HG02870 (cell line): Measurements from ENCODE around the gene MUC13.

ENCODE experiments used
- ATAC-seq: cut with Tn5 transposase; IDR thresholded peaks from one replicate; pipeline ENCODE4 v1.9.1; 2021; ENCODE audit warnings: mild to moderate bottlenecking, moderate library complexity; ENCODE audit not compliant: unreplicated experiment

MUC13 gene

DNA sequence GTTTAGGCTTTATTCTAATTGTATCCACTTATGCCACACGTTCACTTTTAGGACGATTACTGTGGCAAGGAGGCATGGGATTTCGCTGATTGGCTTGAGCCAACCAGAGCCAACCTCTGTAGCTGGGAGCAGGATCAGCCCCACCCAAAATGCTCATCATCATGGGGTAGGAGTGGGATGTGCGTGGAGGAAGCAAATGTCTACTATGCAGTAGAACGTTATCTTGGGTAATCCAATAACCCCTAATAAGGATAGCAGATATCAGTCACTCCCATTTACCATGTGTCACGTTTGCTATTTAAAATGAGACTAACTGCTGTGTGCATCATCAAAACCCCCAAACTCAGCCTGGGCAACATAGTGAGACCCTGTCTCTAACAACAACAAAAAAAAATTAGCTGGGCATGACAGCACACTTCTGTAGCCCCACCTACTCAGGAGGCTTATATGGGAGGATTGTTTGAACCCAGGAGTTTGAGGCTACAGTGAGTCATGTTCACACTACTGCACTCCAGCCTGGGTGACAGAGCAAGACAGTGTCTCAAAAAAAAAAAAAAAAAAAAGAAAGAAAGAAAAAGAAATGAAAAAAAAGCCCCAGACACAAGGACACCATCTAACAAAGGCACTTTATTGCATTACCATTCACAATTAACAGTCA, 29.6 kb downstream of the MUC13 start:
- no peak for ATAC-seq

DNA sequence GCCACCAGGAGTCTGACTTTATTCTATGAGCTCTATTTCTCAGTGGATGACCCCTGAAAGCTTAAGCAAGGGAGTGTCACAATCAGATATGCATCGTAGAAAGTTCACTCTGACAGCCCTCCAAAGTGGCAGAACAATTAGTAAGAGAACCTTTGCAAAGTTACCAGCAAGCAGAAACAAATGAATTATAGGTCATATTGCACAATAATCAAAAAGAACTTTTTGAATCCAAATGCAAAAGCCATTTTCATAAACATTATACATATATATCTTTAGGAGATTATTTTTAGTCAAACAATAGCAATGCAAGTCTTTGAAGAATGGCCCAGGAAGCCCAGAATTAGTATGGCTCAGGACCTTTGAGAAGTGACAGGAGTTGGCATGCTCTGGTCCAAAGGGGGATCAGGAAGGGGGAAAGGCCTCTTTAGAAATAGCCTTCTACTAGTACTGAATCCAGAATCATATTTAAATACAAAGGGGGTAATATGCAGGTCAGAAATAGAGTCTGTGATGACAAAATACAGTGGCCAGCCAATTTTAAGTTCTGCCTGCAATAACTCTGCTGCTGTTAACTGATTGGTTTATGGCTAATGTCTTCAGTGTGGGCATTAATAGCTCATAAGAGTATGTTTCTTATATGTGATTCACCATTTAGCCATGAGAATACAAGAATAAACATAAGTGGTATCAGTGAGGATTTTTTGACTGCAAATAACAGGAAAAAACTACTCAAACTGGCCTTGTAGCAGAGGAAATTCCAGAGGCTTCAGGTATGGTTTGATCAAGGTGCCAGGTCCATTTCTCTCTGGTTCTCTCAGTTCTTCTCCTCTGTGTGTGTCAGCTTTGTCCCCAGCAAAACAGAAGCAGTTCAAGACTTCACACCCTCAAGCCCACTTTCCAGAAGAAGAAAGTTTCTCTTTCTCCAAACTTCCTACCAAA, 30.4 kb downstream of the MUC13 start:
- ATAC-seq = no peak

DNA sequence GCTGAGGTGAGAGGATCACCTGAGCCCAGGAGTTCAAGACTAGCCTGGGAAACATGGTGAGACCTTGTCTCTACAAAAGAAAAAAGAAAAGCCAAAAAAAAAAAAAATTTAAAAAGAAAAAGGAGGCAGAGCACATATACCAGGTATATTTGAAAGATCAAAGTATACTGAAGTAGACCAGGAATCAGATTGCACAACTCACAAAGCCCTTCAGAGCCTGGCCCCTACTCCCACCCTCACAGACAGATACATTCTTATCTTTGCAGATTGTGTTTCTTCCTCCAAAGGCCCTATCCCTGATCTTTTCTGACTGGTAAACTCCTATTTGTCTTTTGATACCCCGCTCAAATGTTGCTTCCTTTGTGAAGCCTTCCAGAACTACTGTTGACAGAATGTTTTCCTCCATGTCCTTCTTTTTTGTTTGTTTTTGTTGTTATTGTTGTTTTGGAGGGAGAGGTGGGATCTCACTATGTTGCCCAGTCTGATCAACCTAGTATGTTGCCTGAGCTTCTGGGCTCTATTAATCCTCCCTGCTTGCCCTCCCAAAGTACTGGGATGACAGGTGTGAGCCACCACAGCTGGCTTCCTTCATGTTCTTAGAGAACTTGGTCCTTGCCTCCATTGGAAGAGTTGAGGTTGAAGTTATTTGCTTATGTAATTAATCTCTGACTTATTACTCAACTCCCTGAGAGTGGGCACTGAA, 37.6 kb downstream of the MUC13 start:
- ATAC-seq = no peak

DNA sequence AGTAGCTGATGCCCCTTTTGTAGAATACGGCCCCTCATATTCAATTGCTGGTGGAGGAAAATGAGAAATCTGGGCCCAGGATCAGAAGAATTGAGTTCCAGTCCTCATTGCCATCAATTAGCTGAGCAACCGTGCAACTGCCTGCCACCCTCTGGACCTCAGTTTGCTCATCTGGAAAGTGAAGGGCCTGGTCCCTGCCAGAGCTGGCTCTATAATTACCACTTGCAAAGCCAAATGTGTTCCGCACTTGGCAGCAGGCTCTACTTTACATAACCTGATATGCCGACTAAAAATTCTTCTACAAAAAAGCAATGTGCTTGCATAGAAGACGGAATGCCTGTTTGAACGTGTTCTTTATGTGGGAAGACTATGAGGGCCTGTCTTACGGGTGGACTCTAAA, 38.8 kb downstream of the MUC13 start:
- ATAC-seq = no peak

DNA sequence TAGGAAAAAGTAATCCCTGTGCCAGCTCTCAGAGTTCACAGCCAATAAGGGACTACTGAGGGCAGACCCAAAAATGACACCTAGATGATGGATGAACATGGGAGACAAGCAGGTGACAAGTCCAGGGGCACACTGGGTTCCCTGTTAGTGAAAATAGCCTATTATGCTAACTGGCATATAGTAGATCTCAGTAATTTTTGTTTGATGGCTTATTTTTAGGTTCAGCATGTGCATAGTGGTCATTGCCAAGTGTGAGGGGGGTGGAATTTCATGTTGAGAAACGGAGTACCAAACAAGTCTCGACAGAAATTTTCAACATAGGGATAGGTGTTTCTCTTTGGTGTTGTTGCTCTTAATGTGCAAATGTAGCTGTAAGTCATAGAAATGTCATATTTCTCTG, 41.0 kb downstream of the MUC13 start:
- no peak for ATAC-seq

DNA sequence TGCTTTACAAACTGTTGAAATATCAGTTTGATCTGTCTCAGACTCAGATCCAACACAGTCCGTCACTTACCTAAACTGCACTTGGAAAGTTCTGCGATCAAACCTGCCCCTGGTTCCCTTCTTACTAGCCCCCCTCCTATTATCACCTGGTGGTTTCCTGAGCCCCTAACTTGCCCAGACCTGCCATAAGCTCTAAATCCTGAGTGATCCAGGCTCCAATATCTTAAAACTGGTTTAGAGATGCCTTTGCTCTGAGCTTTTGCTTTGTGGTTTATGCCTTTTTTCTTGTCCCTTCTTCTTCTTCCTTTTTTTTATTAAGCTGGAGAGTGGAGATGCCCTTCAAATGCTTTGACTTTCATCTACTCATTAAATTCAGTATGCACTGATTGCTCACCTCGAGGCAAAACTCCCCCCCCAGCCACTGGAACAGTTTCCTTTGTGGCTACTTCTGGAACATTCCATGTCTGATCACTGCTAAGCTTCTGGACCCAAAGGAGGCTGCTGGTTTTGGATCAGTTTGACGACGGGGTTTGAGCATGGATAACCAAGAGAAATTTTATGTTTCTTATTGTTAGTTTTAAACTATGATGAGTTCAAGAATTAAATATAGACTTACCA, 43.9 kb downstream of the MUC13 start:
- ATAC-seq = no peak

DNA sequence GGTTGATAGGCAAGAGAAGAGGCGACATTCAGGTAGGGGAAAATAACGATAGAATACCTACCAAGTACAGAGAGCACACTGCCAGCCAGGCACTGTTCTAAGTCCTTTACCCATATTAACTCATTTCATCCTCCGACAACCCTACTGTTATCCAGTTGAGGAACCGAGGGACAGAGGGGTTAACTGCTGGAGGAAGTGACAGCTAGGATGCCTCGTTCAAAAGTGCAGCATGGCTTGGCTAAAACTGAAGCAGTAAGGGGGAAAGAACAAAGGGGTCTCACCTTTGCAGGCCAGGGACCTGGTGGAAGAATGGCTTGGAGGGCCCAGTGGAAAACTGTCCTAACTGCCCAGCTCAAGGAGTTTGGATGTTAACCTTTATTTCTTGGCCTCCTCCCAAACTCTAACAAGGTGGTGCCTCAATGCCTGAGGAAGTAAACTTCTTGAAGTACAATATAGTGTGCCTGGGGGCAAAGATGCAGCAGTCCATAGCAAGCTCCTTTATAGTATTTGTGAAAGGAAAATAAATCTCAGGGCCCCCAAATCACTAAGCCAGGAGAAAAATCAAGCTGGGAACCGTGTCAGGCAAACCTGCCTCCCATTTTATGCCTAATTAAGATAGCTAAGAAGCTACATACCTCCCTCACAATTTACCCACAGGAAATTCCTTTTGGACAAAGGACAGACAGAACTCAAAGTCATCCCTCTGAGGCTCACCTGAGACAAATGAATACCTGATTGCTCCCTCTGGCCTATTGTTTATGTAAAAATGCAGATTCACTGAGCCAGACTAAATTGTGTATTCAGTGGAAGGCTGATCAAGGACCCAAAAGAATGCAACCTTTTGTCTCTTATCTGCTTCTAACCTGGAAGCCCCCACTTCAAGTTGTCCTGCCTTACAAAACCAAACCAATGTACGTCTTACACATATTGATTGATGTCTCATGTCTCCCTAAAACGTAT, 45.8 kb downstream of the MUC13 start:
- no peak for ATAC-seq

DNA sequence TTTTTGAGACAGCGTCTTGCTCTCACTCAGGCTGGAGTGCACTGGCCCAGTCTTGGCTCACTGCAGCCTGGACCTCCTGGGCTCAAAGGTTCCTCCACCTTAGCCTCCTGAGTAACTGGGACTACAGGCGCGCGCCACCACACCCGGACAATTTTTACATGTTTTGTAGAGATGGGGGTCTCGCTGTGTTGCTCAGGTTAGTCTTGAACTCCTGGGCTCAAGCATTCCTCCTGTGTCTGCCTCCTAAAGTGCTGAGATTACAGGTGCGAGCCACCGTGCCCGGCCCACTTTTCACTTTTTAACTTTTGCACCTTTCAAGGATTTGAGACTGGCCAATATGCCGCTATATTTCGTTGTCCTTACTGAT, 46.6 kb downstream of the MUC13 start:
- ATAC-seq = no peak

DNA sequence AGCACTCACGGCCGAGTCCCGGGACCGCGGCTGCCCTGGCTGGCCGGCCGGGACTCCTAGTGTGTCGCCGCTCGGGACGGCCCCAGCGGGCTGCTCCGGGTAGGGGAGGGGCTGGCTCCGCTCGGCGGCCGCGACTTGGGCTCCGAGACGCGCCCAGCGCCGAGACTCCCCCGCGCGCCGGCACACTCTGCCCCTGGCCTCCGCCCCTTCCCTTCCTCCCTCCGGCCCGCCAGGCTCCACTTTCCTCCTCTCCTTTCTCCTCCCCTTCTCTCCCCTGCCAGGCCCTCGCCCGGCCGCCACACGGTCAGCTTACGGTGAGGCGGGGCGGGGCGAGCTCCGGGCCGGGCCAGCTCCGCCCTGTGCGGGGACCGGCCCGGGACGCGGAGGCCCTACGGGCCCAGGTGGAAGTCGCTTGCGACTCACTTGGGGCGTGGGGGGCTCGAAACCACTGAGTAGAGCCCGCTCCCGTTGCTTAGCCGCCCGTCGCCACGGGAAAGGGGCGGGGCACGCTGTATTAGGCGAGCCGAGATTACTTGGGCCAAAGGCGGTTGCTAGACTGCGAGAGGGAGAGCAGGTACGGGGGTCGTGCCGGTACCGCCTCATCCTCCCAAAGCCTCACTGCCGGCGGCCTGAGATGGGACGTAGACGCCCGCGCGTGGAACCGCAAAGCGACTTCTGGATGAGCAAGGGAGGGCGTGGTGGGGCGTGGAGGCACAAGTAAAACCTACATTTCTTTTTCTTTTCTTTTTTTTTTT, 47.2 kb downstream of the MUC13 start, which contains the start of gene ITGB5:
Gene ITGB5, minus strand, starts transcription at position 189 of the 755 bp plus-strand sequence. CDS start 365 bp downstream, outside the sequence.
- ATAC-seq = peak; percentile 43

DNA sequence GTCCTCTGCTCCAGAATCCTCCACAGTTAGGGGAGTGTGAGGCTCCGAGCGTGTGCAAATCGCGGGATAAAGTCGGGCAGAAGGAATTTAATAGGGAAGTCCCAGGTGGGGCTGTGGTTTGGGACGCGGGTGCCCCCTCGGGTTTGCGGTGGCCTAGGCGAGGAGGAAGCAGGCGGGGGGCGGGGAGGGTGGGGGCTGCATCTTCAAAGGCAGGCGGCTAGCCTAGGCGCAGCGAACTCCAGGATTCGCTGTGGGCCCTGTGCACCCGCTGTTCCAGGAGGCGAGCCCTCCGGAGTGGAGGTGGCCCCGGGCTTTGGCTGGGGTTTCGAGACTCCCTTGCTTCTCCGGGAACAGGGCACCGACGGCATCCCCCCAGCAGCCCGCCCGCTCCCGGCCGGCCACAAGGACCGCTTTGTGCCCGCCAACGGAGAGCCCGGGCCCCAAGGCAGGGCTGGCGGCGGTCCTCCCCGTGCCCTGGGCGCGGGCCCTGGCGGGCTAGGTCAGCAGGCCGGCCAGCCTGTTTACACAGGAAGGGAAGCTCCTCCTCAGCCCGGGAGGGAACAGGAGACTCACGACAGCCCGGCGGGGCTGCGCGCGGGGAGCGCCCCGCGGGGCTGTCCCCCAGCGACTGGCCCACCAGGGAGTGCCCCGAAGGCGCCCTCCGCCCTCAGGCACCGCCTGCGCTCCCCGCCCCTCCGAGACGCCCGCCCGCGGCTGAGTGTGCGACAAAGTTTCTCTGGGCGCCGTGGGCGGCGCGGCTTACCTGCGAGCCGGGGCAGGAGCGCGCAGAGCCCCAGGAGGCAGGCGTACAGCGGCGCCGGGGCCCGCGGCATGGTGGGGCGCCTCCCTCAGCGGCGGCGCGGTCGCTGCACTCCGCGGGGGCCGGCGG, 48.1 kb downstream of the MUC13 start:
- peak; percentile 45 for ATAC-seq

DNA sequence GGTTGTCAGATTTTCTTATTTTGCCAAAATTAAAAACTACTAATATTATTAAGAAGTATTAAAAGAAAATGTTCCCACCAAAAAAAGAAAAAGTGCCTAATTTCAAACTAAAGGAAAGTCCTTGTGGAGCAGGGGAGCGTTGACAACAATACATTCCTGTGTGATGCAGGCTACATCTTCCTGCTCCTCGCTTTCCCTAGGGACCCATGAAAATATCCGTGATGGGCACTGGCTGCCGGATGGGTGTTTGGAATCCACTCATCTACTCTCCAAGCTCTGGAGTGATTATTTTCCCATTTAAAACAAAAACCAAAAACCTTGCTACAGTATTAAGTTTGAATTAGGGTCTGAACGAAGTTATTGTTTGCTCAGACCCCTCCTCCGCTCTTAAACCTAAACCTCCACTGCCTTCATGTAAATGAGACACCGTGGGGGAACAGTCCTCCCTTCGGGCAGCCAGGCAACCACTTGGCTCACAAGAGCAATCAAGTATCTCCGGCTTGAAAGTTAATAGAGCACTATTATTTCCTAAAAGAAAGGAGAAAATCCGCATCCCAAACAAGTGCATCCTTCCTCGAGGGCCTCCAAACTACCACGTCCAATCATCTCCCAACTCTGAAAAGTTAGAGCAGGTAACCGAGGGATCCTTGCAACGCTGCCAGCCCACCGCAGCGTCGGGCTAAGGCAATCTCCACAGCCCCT, 48.9 kb downstream of the MUC13 start:
- no peak for ATAC-seq

DNA sequence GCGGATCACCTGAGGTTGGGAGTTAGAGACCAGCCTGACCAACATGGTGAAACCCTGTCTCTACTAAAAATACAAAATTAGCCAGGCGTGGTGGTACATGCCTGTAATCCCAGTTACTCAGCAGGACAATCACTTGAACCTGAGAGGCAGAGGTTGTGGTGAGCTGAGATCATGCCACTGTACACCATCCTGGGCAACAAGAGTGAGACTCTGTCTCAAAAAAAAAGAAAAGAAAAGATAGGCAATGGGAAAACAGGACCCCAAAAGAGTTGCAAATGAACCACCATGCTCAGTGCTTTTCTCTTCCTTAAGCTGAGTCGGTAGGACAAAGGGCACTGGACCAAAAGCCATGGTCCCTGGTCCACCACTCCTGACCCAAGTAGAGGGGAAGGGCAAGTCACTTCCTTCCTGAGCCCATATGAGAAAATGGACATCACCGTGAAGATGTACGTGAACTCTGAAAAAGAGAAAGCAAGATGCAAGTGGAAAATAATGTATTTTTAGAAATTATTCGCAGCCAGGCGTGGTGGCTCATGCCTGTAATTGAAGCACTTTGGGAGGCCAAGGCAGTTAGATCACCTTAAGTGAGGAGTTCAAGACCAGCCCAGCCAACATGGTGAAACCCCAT, 50.0 kb downstream of the MUC13 start:
- ATAC-seq = no peak

DNA sequence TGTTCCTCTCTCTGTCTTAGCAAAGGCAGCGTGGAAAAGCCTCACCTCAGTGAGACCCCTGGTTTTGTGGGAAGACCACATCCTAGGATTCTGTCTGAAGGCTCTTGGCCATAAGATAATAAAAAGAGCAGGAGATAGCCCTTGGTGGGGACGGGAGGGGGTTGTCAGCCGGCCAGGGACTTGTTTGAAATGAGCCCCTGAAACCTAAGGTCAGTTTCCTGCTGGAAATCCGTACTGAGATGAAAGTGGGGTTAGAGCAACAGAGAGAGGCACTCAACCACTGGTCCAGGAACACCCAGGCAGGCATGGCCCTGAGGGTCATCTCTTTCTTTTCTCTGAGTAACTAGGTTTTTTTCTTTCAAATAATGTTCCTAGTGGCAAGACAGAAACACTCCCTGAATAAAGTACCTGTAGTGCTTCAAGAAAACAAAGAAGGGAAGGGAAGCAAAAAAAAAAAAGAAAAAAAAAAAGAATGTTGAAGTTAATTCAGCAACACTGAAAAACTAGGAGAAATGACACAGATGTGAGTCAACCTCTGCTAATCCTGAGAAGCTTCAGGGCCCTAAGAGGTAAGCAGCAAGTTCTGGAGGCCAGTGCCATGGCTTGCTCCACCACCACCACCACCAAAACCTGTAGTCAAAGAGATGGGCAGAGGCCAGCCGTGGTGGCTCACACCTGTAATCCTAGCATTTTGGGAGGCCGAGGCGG, 50.6 kb downstream of the MUC13 start:
- no peak for ATAC-seq

DNA sequence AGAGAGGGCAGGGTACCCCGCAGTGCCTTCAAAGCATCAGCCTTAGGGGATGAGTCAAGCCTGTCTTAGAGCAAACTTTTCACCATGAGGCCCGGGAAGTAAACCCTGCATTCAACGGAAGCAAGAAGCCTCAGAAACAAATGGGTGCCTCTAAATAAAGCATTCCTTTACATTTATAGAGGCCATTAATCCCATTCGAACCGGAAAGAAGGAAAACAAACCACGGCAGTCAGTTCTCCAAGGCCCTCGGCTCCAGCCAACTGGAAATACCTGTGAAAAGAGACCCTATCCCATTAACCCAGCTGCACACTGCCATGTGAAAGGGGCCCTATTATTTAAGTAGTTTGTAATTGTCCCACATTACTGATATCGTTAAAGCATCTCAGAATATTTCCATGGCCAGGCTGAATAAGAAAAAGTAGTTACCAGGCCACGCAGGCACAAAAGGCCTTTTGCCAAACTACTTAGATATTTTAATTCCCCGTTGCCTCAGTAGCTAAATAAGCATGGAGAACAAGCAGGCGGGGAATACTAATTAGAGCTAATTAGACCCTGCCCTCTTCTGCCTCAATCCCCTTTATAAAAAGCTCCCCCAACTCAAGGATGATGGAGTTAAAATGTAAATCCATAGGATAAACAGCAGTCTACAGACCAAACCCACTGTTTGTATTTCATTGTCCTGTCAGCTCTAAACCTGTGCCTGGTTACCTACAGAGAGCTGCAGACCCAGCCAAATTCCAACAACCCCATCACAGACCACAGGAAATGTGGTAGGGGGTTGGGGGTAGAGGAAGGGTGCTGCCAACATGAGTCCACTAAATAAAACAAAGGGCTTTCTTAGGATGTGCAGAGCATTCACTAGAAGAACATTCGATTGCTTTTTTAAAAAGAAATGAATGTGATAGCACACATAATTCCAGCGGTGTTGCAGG, 51.5 kb downstream of the MUC13 start:
- ATAC-seq = no peak

DNA sequence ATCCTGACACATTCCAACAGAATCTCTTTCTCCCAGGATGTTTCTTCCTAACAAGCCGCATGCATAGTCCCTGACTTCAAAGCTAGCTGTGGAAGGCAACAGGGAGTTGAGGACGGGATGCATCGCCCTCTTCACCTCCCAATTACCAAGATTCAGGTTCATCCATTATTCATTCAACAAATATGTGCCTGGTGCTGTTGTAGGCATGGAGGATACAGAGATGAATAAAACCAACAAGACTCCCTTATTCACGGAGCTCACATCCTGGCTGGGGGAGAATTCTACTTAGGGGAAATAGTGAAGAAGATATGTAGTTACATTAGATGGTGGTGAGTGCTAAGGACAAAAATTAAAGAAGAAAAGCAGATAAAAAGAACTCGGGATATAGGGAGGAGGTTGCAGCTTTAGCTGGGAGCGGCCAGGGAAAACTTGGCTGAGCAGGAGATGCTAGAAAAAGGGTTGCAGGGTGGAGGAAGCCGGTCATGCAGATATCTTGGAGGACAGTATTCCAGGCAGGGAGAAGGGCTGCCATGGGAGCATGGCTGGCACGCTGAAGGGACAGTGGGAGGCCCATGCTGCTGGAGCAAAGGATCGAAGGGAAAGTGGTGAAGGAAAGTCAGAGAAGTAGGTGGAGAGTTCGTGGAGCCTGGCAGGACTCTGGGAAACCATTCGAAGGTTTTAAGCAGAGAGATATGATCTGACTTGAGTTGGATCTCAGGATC, 52.4 kb downstream of the MUC13 start:
- no peak for ATAC-seq
